ENCODE data around the gene PDF. TPM values are rescaled to one million over a fixed set of nuclear protein-coding genes. Genes with fewer than 3 reads are reported as not detected.

Gene PDF
- total RNA-seq, 1 experiment from 2014 or later, result 23.1 TPM

DNA sequence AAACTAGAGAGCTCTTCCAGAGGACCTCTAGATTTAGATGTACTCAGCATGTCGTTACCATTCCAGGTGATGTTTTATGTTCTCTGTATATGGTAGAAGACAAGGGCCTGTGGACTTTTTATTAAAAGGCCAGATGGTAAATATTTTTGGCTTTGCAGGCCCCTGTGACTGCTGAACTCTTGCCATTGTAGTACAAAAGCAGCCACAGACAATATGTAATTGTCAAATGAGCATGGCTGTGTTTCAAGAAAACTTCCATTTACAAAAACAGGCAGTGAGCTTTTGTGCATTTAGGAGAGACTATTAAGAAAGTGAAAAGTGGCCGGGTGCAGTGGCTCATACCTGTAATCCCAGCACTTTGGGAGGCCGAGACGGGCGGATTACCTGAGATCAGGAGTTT is 13.8 kb upstream of the PDF start:
- intact Hi-C loops (cut with micrococcal nuclease; ENCODE audit: unreplicated experiment), result no loop called here
- in situ Hi-C loops (cut with HindIII; ENCODE audit: low pct_unique_long_range_greater_than_20kb, low sequenced_read_pairs), result no loop called here
- Histone ChIP-seq H3K9me3 (ENCODE audit: control insufficient read depth, insufficient read depth, low read depth, low read length) (no peaks in the 10 kb centered on the region), H3K4me3 (ENCODE audit: low read depth in 2 of 2, low read length in 2 of 2) (no peak overlapping the region), H3K4me1 (ENCODE audit: control insufficient read depth, insufficient read depth, low read length) (peaks cover 13% of the 10 kb centered on the region; the same call in 1 of the 2 replicates), H3K27ac (ENCODE audit: low read length) (no peak overlapping the region), H3K27me3 (ENCODE audit: control insufficient read depth, insufficient read depth, low read length) (no peaks in the 10 kb centered on the region), H3K36me3 (ENCODE audit: control insufficient read depth, insufficient read depth, low read length) (peaks cover 16% of the 10 kb centered on the region)
- BruUV-seq (replicated peaks), result no TSS peak
- no peak for ATAC-seq
- TF ChIP-seq, protein P1, sequence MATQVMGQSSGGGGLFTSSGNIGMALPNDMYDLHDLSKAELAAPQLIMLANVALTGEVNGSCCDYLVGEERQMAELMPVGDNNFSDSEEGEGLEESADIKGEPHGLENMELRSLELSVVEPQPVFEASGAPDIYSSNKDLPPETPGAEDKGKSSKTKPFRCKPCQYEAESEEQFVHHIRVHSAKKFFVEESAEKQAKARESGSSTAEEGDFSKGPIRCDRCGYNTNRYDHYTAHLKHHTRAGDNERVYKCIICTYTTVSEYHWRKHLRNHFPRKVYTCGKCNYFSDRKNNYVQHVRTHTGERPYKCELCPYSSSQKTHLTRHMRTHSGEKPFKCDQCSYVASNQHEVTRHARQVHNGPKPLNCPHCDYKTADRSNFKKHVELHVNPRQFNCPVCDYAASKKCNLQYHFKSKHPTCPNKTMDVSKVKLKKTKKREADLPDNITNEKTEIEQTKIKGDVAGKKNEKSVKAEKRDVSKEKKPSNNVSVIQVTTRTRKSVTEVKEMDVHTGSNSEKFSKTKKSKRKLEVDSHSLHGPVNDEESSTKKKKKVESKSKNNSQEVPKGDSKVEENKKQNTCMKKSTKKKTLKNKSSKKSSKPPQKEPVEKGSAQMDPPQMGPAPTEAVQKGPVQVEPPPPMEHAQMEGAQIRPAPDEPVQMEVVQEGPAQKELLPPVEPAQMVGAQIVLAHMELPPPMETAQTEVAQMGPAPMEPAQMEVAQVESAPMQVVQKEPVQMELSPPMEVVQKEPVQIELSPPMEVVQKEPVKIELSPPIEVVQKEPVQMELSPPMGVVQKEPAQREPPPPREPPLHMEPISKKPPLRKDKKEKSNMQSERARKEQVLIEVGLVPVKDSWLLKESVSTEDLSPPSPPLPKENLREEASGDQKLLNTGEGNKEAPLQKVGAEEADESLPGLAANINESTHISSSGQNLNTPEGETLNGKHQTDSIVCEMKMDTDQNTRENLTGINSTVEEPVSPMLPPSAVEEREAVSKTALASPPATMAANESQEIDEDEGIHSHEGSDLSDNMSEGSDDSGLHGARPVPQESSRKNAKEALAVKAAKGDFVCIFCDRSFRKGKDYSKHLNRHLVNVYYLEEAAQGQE (IDR thresholded peaks at IDR 0.05; ENCODE audit: insufficient read depth in 1 of 2, low read depth in 2 of 2, low read length in 1 of 2), result no peak
- TF ChIP-seq, protein P2, sequence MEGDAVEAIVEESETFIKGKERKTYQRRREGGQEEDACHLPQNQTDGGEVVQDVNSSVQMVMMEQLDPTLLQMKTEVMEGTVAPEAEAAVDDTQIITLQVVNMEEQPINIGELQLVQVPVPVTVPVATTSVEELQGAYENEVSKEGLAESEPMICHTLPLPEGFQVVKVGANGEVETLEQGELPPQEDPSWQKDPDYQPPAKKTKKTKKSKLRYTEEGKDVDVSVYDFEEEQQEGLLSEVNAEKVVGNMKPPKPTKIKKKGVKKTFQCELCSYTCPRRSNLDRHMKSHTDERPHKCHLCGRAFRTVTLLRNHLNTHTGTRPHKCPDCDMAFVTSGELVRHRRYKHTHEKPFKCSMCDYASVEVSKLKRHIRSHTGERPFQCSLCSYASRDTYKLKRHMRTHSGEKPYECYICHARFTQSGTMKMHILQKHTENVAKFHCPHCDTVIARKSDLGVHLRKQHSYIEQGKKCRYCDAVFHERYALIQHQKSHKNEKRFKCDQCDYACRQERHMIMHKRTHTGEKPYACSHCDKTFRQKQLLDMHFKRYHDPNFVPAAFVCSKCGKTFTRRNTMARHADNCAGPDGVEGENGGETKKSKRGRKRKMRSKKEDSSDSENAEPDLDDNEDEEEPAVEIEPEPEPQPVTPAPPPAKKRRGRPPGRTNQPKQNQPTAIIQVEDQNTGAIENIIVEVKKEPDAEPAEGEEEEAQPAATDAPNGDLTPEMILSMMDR (IDR thresholded peaks at IDR 0.05), result no peak
- no peak for TF ChIP-seq POLR2AphosphoS5 (IDR thresholded peaks at IDR 0.05; ENCODE audit: low read depth, low read length)
- no peak for TF ChIP-seq TCF7L2 (IDR thresholded peaks at IDR 0.05; ENCODE audit: low read depth, low read length)
- TF ChIP-seq SIN3A (IDR thresholded peaks at IDR 0.05; ENCODE audit: borderline replicate concordance, insufficient read depth, low read depth, low read length), result no peak
- CTCF ChIA-PET, result no interaction called here
- POLR2A ChIA-PET, result no interaction called here
- no peak for DNase-seq (ENCODE audit: low read depth, low spot score)

DNA sequence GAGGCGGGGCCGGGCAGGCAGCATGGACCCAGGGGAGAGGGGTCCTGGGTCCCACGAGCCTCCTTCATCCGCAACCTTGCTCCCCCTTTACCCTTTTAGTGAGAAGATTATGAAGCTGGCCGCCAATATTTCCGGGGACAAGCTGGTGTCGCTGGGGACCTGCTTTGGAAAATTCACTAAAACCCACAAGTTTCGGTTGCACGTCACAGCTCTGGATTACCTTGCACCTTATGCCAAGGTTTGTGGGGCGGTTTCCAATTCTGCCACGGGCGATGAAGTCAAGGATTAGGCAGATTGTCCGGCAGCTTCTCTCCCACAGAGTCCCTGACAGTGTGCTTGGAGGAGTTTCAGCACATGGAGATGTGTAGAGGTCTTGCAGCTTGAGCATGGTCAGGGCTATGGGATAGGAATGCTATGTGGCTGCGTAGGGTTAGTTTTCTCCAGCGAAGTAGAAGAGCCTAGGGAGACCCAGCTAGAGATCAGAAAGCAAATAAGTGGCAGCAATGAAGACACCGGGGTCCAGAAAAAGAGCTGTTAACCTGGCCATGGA is 9.8 kb upstream of the PDF start:
- no peak for ATAC-seq
- peak overlapping the region; percentile 93 for H3K27ac ChIP-seq (ENCODE audit: low read length)
- no peaks in the 10 kb centered on the region for H3K9me3 ChIP-seq (ENCODE audit: control insufficient read depth, insufficient read depth, low read depth, low read length)
- in situ Hi-C loops (cut with HindIII; ENCODE audit: low pct_unique_long_range_greater_than_20kb, low sequenced_read_pairs), result no loop called here
- ChIA-PET POLR2A (interaction anchor here (0.5 kb wide), 1 partner anchor 232 kb away, joined by 5 read pairs; no protein-coding TSS in a partner anchor), CTCF (no interaction called here)
- peaks cover 17% of the 10 kb centered on the region; the same call in 1 of the 2 replicates for H3K4me1 ChIP-seq (ENCODE audit: control insufficient read depth, insufficient read depth, low read length)
- no TSS peak for BruUV-seq (replicated peaks)
- DNase-seq (ENCODE audit: low read depth, low spot score), result no peak
- peak overlapping the region; percentile 93 to 95 for H3K4me3 ChIP-seq (ENCODE audit: low read depth in 2 of 2, low read length in 2 of 2)
- TF ChIP-seq TCF7L2 (IDR thresholded peaks at IDR 0.05; ENCODE audit: low read depth, low read length) (no peak), POLR2AphosphoS5 (IDR thresholded peaks at IDR 0.05; ENCODE audit: low read depth, low read length) (no peak)
- TF ChIP-seq, protein P1 (IDR thresholded peaks at IDR 0.05; ENCODE audit: insufficient read depth in 1 of 2, low read depth in 2 of 2, low read length in 1 of 2), result no peak
- intact Hi-C loops (cut with micrococcal nuclease; ENCODE audit: unreplicated experiment), result no loop called here
- H3K27me3 ChIP-seq (ENCODE audit: control insufficient read depth, insufficient read depth, low read length), result no peaks in the 10 kb centered on the region
- H3K36me3 ChIP-seq (ENCODE audit: control insufficient read depth, insufficient read depth, low read length), result peaks cover 19% of the 10 kb centered on the region

All from Panc1 (cell line).